NCI-H128 (cell line): Measurements from ENCODE around the gene FBXL2.
"Not testable (repeated sequence)": the region's sequence is repeated elsewhere in the genome, so short reads cannot be mapped to it uniquely, and the experiment has no call there.

Source experiments
- DNase-seq: peaks from one replicate; lab custom pipeline; 2025; ENCODE audit not compliant: unreplicated experiment; lab: John Stamatoyannopoulos, UW

FBXL2 gene

DNA sequence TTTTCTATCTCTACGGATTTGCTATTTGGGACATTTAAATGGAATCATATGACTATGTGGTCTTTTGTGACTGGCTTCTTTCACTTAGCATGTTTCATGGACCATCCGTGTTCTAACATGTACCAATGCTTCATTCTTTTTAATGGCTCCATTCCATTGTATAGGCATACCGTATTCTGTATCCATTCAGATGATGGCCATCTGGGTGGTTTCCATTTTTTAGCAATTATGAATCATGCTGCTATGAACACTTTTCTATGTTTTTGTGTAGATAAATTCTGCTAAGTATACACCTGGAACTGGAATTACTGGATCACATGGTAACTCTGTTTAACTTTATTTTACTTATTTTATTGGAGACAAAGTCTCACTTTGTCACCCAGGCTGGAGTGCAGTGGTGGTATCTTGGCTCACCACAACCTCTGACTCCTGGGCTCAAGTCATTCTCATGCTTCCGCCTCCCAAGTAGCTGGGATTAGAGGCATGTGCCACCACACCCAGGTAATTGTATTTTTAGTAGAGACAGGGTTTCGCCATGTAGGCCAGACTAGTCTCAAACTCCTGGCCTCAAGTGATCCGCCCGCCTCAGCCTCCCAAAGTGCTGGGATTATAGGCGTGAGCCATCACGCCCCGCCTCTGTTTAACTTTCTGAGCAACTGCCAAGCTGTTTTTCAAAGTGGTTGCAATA lies 149.5 kb downstream of the FBXL2 start:
- no peak for DNase-seq

DNA sequence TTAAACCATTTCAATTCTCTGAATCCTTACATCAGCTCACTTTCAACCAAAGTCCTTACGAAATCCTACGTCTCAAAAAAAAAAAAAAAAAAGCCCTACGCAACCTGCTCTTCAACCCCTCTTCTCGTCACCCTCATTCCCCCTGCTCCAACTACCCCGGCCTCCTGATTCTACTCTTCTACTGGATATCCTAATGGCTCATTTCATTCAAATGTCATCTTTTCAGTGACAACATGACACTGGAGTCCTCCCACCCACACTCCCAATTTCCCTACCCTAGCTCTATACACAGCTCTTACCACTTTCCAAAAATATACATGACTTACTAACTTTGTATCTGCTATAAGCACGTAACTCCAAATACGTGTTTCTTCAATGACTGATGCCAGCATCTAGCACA lies 151.5 kb downstream of the FBXL2 start:
- no peak for DNase-seq

DNA sequence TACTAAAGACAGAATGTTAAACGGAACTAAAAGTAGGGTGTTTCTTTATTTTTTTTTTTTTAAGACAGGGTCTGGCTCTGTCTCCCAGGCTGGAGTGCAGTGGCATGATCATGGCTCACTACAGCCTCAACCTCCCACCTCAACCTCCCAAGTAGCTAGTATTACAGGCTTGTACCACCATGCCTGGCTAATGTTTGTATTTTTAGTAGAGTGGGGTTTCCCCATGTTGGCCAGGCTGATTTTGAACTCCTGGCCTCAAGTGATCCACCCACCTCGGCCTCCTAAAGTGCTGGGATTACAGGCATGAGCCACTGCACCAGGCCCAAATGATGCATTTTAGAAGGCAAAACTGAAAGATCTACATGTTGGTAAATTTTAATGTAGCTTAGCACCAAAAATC lies 152.1 kb downstream of the FBXL2 start:
- not testable (repeated sequence) for DNase-seq

DNA sequence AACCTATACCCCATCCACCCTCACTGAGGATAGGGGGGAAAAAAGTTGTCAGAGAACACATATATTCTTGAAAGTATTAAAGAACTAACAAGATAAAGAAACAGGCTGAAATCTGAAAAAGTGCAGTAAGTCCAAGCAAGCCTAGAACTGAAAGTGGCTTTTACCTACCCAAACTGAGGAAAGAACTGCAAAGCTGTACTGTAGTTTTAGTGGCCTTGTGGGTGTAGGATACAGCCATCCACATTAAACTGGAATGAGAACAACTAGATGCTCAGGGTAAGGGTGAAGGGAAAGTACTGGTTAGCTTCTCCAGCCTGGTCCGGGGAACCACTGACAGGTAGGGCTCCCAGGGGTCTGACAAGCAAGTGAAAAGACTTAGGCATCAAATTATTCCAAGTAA lies 152.8 kb downstream of the FBXL2 start:
- no peak for DNase-seq

DNA sequence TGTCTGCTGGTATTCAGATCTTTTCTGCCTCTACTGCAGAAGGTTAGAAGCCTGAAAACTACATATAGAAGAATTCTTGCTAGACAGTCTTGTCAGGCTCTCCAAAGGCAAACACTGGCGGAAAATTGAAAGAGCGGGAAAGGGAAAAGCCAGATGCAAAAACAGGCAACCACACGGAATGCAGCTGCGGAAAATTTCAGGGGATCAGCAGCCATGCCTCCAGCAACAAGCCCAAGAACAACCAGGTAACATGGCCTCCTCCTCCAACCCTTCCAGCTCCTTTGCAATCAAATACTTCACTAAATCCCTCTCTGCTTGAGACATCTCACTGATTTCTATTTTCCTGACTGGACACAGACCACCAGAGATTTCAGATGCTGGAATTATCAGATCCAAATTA lies 153.3 kb downstream of the FBXL2 start:
- no peak for DNase-seq

DNA sequence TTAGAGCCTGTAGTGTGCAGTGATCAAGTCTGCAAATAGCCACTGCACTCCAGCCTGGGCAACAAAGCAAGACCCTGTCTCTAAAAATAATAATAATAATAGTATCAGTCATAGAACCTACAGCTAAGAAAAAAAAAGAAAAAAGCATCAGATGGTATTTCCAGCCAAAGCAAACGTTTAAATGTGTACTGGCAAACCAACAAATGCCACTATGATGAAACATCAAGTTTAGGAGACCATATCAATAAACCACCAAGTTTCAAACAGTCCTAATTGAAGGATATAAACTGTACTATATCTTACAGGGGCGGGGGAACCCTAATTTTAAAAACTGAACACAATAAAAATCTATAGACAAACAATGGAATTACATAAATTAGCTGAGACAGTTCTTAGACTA lies 156.6 kb downstream of the FBXL2 start:
- DNase-seq = no peak
